ENCODE results near the gene RASGRF1. TPM values are rescaled to one million over a fixed set of nuclear protein-coding genes. Genes with fewer than 3 reads are reported as not detected.

Gene RASGRF1
- total RNA-seq = 0.16 and 0.38 TPM in 2 replicates

GRCh38 chr15:79090487-79091203, at the start of gene RASGRF1:
TSS of gene RASGRF1 (minus strand) at chr15:79090780. CDS start at chr15:79090498, 282 bp downstream.

GRCh38 chr15:78944669-78945407, 145.7 kb downstream of the RASGRF1 start, which contains the start of gene CTSH:
TSS of gene CTSH (minus strand) at chr15:78945046. CDS start at chr15:78944981, 65 bp downstream.

Other genes starting within 250 kb of the RASGRF1 start
- gene MORF4L1, start 217.9 kb downstream of the RASGRF1 start, total RNA-seq = 246 and 256 TPM in 2 replicates
- 10.8 and 78.7 TPM in 2 replicates for gene CTSH, start 145.7 kb downstream of the RASGRF1 start, total RNA-seq
- gene ANKRD34C, start 191.9 kb upstream of the RASGRF1 start, total RNA-seq = not detected in 2 replicates
- gene TMED3, start 220.3 kb upstream of the RASGRF1 start, total RNA-seq = 126 TPM in 2 replicates

Data from mesangial cell (primary cell).